Effector memory CD8-positive, alpha-beta T cell (primary cell): ENCODE measurements around the gene ATOH1.

Source experiments
- ATAC-seq: fragments of 150-1000 bp; cut with Tn5 transposase; replicated peaks from 2 replicates; pipeline ENCODE4 v1.10.0; 2021; ENCODE audit warnings: mild to moderate bottlenecking, moderate library complexity
- DNase-seq, 3 experiments: peaks; one replicate each; pipeline ENCODE4 v3.0.0; 2021
- H3K27ac Mint-ChIP-seq, 2 donors: one replicate each; pipeline ENCODE4 v1.8.0; 2022; ENCODE audit warnings: mild to moderate bottlenecking in 2 of 2, mixed read lengths in 2 of 2, moderate library complexity in 2 of 2
- H3K27me3 Mint-ChIP-seq, 2 donors: one replicate each; pipeline ENCODE4 v1.8.0; 2022; ENCODE audit warnings: mixed read lengths in 2 of 2
- H3K36me3 Mint-ChIP-seq: one replicate; pipeline ENCODE4 v1.8.0; 2022; ENCODE audit warnings: mild to moderate bottlenecking, moderate library complexity, mixed read lengths; ENCODE audit not compliant: insufficient read depth
- H3K4me1 Mint-ChIP-seq, 2 donors: one replicate each; pipeline ENCODE4 v1.8.0; 2022; ENCODE audit warnings: low read depth in 2 of 2, mixed read lengths in 2 of 2
- H3K4me3 Mint-ChIP-seq, 2 donors: one replicate each; pipeline ENCODE4 v1.8.0; 2022; ENCODE audit warnings: mild to moderate bottlenecking in 2 of 2, mixed read lengths in 2 of 2, moderate library complexity in 2 of 2
- H3K9me3 Mint-ChIP-seq, 2 donors: one replicate each; pipeline ENCODE4 v1.8.0; 2022; ENCODE audit warnings: mixed read lengths in 2 of 2

The ATOH1 gene

GRCh38 chr4:93825551-93826216, 2.9 kb upstream of the ATOH1 start:
- Mint-ChIP-seq H3K27ac (no peak overlapping the region), H3K9me3 (peaks cover 0 to 4% of the 10 kb centered on the region in 2 donors), H3K4me3 (no peak overlapping the region), H3K27me3 (peaks cover 36 to 51% of the 10 kb centered on the region in 2 donors), H3K36me3 (no peaks in the 10 kb centered on the region), H3K4me1 (peaks cover 0 to 3% of the 10 kb centered on the region in 2 donors)
- ATAC-seq (no peak), DNase-seq (no peak)

- H3K36me3 Mint-ChIP-seq, result no peaks in the 10 kb centered on the region
- peaks cover 49 to 65% of the 10 kb centered on the region in 2 donors for H3K27me3 Mint-ChIP-seq
- no peak overlapping the region for H3K27ac Mint-ChIP-seq
- H3K4me1 Mint-ChIP-seq, result peaks cover 0 to 3% of the 10 kb centered on the region in 2 donors
- no peak for DNase-seq
- H3K4me3 Mint-ChIP-seq, result no peak overlapping the region
- peaks cover 0 to 6% of the 10 kb centered on the region in 2 donors for H3K9me3 Mint-ChIP-seq
- ATAC-seq, result no peak
Observed at GRCh38 chr4:93827272-93827947, 1.1 kb upstream of the ATOH1 start.

- Mint-ChIP-seq H3K4me1 (peaks cover 0 to 3% of the 10 kb centered on the region in 2 donors), H3K27ac (no peak overlapping the region), H3K4me3 (no peak overlapping the region), H3K36me3 (no peaks in the 10 kb centered on the region), H3K27me3 (peaks cover 61 to 78% of the 10 kb centered on the region in 2 donors), H3K9me3 (peaks cover 0 to 10% of the 10 kb centered on the region in 2 donors)
- ATAC-seq, result no peak
- DNase-seq, result no peak
Observed at GRCh38 chr4:93828995-93829819, 654 bp downstream of the ATOH1 start.

GRCh38 chr4:93829820-93830687, 1.5 kb downstream of the ATOH1 start:
- H3K27ac Mint-ChIP-seq, result no peak overlapping the region
- H3K36me3 Mint-ChIP-seq, result no peaks in the 10 kb centered on the region
- H3K4me3 Mint-ChIP-seq, result no peak overlapping the region
- H3K4me1 Mint-ChIP-seq, result peaks cover 0 to 5% of the 10 kb centered on the region in 2 donors
- H3K9me3 Mint-ChIP-seq, result peaks cover 0 to 10% of the 10 kb centered on the region in 2 donors
- H3K27me3 Mint-ChIP-seq, result peaks cover 64 to 86% of the 10 kb centered on the region in 2 donors
- DNase-seq (no peak), ATAC-seq (no peak)

- Mint-ChIP-seq H3K27ac (no peak overlapping the region), H3K4me3 (no peak overlapping the region), H3K9me3 (peaks cover 5 to 15% of the 10 kb centered on the region in 2 donors), H3K4me1 (peaks cover 0 to 5% of the 10 kb centered on the region in 2 donors), H3K27me3 (peaks cover 51 to 81% of the 10 kb centered on the region in 2 donors), H3K36me3 (no peaks in the 10 kb centered on the region)
- ATAC-seq, result no peak
- DNase-seq, result no peak
Observed at GRCh38 chr4:93831716-93832496, 3.4 kb downstream of the ATOH1 start.

GRCh38 chr4:93834249-93835066, 5.9 kb downstream of the ATOH1 start:
- Mint-ChIP-seq H3K4me1 (peaks cover 0 to 2% of the 10 kb centered on the region in 2 donors), H3K4me3 (no peak overlapping the region), H3K9me3 (peaks cover 5 to 14% of the 10 kb centered on the region in 2 donors), H3K27ac (no peak overlapping the region), H3K36me3 (no peaks in the 10 kb centered on the region), H3K27me3 (peaks cover 37 to 57% of the 10 kb centered on the region in 2 donors)
- ATAC-seq (no peak), DNase-seq (no peak)

- Mint-ChIP-seq H3K27me3 (peaks cover 26 to 43% of the 10 kb centered on the region in 2 donors), H3K36me3 (no peaks in the 10 kb centered on the region), H3K27ac (no peak overlapping the region), H3K4me3 (no peak overlapping the region), H3K9me3 (peaks cover 5 to 11% of the 10 kb centered on the region in 2 donors), H3K4me1 (peaks cover 0 to 2% of the 10 kb centered on the region in 2 donors)
- DNase-seq (no peak), ATAC-seq (no peak)
Observed at GRCh38 chr4:93835929-93836328, 7.4 kb downstream of the ATOH1 start.

GRCh38 chr4:93839704-93840103, 11.2 kb downstream of the ATOH1 start:
- Mint-ChIP-seq H3K4me1 (no peaks in the 10 kb centered on the region), H3K4me3 (no peak overlapping the region), H3K27me3 (peaks cover 0 to 14% of the 10 kb centered on the region in 2 donors), H3K9me3 (peaks cover 5 to 8% of the 10 kb centered on the region in 2 donors), H3K36me3 (no peaks in the 10 kb centered on the region), H3K27ac (no peak overlapping the region)
- DNase-seq, result no peak
- ATAC-seq, result no peak

- peaks cover 8 to 13% of the 10 kb centered on the region in 2 donors for H3K9me3 Mint-ChIP-seq
- no peaks in the 10 kb centered on the region for H3K27me3 Mint-ChIP-seq
- ATAC-seq (no peak), DNase-seq (no peak)
- H3K27ac Mint-ChIP-seq, result no peak overlapping the region
- H3K4me1 Mint-ChIP-seq, result no peaks in the 10 kb centered on the region
- H3K4me3 Mint-ChIP-seq, result no peak overlapping the region
- H3K36me3 Mint-ChIP-seq, result no peaks in the 10 kb centered on the region
Observed at GRCh38 chr4:93841803-93842345, 13.3 kb downstream of the ATOH1 start.

GRCh38 chr4:93842601-93843252, 14.2 kb downstream of the ATOH1 start:
- H3K4me1 Mint-ChIP-seq, result no peaks in the 10 kb centered on the region
- no peak for DNase-seq
- no peaks in the 10 kb centered on the region for H3K36me3 Mint-ChIP-seq
- H3K4me3 Mint-ChIP-seq, result no peak overlapping the region
- no peak overlapping the region for H3K27ac Mint-ChIP-seq
- ATAC-seq, result no peak
- peaks cover 9 to 17% of the 10 kb centered on the region in 2 donors for H3K9me3 Mint-ChIP-seq
- H3K27me3 Mint-ChIP-seq, result no peaks in the 10 kb centered on the region

GRCh38 chr4:93843772-93844171, 15.2 kb downstream of the ATOH1 start:
- H3K27me3 Mint-ChIP-seq, result no peaks in the 10 kb centered on the region
- no peak overlapping the region for H3K27ac Mint-ChIP-seq
- no peaks in the 10 kb centered on the region for H3K36me3 Mint-ChIP-seq
- no peak overlapping the region for H3K4me3 Mint-ChIP-seq
- H3K9me3 Mint-ChIP-seq, result peaks cover 9 to 17% of the 10 kb centered on the region in 2 donors
- no peaks in the 10 kb centered on the region for H3K4me1 Mint-ChIP-seq
- DNase-seq (no peak), ATAC-seq (no peak)
